DND-41 (cell line): ENCODE measurements around the gene RAB11FIP3.

Experiments used
- CTCF ChIP-seq: IDR thresholded peaks from 2 replicates; pipeline ENCODE4 v1.5.1; 2012; ENCODE audit warnings: borderline replicate concordance, low read length, moderate library complexity, mild to moderate bottlenecking; ENCODE audit not compliant: poor library complexity, severe bottlenecking; ENCODE audit errors: extremely low read depth
- EZH2 ChIP-seq: IDR thresholded peaks from 3 replicates; pipeline ENCODE4 v1.6.1; 2012; ENCODE audit warnings: borderline replicate concordance, low read depth, mild to moderate bottlenecking, moderate library complexity, low read length, inconsistent platforms; ENCODE audit not compliant: severe bottlenecking

GRCh38 chr16:518858-519257, 93.4 kb downstream of the RAB11FIP3 start:
- TF ChIP-seq EZH2 (no peak), CTCF (no peak)
